H1 (cell line): ENCODE measurements around the gene WNT1. TPM values are rescaled to one million over a fixed set of nuclear protein-coding genes. Genes with fewer than 3 reads are reported as not detected.

Experiments used
- BACH1 ChIP-seq: IDR thresholded peaks from 2 replicates; pipeline ENCODE4 v1.6.1; 2012; ENCODE audit warnings: low read length, improper control_type of control experiment
- BRCA1 ChIP-seq: IDR thresholded peaks from 2 replicates; pipeline ENCODE4 v1.6.1; 2012; ENCODE audit warnings: low read depth, low read length, improper control_type of control experiment
- CHD7 ChIP-seq: fragments of 300-600 bp; sonication (generic); IDR thresholded peaks from 2 replicates; pipeline ENCODE4 v1.7.1; 2012; ENCODE audit warnings: low read length, moderate library complexity, mild to moderate bottlenecking, inconsistent platforms; ENCODE audit not compliant: insufficient replicate concordance
- EGR1 ChIP-seq: IDR thresholded peaks from 2 replicates; pipeline ENCODE4 v1.6.1; 2011; ENCODE audit warnings: low read depth, low read length, borderline replicate concordance
- HDAC6 ChIP-seq: IDR thresholded peaks from one replicate; pipeline ENCODE4 v1.7.1; 2012; ENCODE audit warnings: low read depth, mild to moderate bottlenecking, inconsistent platforms, low read length, moderate library complexity
- MAX ChIP-seq: IDR thresholded peaks from 2 replicates; pipeline ENCODE4 v1.6.1; 2012; ENCODE audit warnings: inconsistent platforms
- SP1 ChIP-seq: IDR thresholded peaks from 2 replicates; pipeline ENCODE4 v1.6.1; 2011; ENCODE audit warnings: low read depth, low read length
- TEAD4 ChIP-seq: IDR thresholded peaks from 2 replicates; pipeline ENCODE4 v1.6.1; 2012; ENCODE audit warnings: low read depth, low read length, inconsistent platforms, mixed read lengths
- polyA plus RNA-seq, 7 experiments: library from polyadenylated mRNA; depleted of rRNA in 3 of 7; stranded (reverse) in 5 of 7; unstranded in 2 of 7; fragments of >200 nt in 5 of 7; fragments of 200-250 nt in 2 of 7; gene quantifications; 1 replicate in 5 of 7; 2 replicates in 1 of 7; 4 replicates in 1 of 7; pipeline versions ENCODE4 v1.2.1 to v1.2.3, GENCODE V29; 2011 to 2013; ENCODE audit warnings: missing spikeins in 2 of 7, mixed read lengths in 2 of 7
- total RNA-seq: library from RNA; stranded (reverse); fragmentation: NEBNext Ultra II Directional; extraction: Animal tissue kit (Norgen Biotek cat#: 25700); gene quantifications from 2 replicates; pipeline ENCODE4 v1.2.1, GENCODE V29; 2021

WNT1 gene
- total and polyA plus RNA-seq, 2 of the 8 experiments (the other 6 are each of a cell fraction or from before 2014, with no cell fraction given), result not detected

- TF ChIP-seq CHD7 (no peak), BRCA1 (no peak), TEAD4 (no peak), BACH1 (no peak), SP1 (no peak), HDAC6 (no peak), MAX (no peak), EGR1 (no peak)
Measured at GRCh38 chr12:49012739-49013138, 34.6 kb downstream of the WNT1 start (continued).
